ENCODE results near the gene KRT82.

Gene KRT82

DNA sequence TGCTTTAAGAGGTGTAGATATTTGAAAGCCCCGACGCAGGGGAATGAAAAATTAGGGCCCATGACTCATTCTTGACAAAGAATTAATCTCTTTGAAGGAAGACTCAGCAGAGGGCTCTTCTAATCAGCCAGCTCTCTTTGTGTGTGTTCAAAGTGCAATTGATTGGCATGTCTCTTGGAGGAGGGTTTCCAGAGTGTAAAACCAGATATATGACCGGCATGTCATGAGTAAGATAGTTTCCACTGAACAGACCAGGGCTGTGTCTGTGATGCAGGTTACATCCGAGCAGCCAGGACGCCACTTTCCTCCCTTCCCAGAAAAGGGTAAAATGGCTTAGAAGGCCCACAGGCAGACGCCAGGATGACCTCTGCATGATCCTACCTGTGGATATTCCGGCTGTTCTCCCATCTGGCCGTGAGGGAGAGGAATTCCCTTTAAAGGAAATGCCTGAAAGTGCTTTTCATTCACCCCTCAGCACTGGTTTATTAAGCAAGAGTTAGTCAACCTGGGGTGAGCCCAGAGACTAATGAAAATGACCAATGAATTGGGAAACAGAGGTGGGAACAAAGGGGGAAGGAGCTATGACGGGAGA, 35.3 kb upstream of the KRT82 start:
- peaks cover 5% of the 10 kb centered on the region for H3K27me3 ChIP-seq (replicated peaks; ENCODE audit: control insufficient read depth, insufficient read depth, low read length)
- H3K4me3 ChIP-seq (replicated peaks; ENCODE audit: low read depth, low read length): no peak overlapping the region
- TF ChIP-seq, protein P1, sequence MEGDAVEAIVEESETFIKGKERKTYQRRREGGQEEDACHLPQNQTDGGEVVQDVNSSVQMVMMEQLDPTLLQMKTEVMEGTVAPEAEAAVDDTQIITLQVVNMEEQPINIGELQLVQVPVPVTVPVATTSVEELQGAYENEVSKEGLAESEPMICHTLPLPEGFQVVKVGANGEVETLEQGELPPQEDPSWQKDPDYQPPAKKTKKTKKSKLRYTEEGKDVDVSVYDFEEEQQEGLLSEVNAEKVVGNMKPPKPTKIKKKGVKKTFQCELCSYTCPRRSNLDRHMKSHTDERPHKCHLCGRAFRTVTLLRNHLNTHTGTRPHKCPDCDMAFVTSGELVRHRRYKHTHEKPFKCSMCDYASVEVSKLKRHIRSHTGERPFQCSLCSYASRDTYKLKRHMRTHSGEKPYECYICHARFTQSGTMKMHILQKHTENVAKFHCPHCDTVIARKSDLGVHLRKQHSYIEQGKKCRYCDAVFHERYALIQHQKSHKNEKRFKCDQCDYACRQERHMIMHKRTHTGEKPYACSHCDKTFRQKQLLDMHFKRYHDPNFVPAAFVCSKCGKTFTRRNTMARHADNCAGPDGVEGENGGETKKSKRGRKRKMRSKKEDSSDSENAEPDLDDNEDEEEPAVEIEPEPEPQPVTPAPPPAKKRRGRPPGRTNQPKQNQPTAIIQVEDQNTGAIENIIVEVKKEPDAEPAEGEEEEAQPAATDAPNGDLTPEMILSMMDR (IDR thresholded peaks at IDR 0.05; ENCODE audit: insufficient read depth, low read length, poor library complexity, severe bottlenecking): no peak
- DNase-seq (ENCODE audit: extremely low read depth, insufficient read length): no peak
- H3K36me3 ChIP-seq (ENCODE audit: control insufficient read depth, insufficient read depth, low read length): no peaks in the 10 kb centered on the region

DNA sequence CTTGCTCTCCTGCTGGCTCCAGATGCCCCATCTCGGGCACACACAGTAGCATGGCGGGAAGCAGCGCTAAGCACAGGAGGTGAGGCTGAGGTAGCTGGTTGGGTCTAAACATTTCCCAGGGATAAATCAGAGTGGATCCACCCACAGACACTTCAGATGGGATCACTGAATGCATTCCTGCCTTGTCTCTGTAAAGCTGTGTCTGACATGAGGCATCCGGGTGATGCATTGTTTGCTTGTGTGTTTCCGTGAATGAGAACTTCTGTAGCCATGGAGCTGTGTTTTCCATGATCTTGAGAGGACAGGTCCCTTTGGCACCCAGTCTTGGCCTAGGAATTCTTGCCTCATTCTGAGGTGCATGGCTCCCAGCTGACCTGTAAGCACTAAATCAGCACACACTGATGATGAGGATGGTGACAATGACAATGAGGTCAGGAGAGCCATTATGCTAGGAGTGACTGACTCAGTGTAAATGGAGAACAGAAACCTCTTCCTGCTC, 34.7 kb upstream of the KRT82 start:
- Histone ChIP-seq H3K36me3 (ENCODE audit: control insufficient read depth, insufficient read depth, low read length) (no peaks in the 10 kb centered on the region), H3K27me3 (replicated peaks; ENCODE audit: control insufficient read depth, insufficient read depth, low read length) (peaks cover 5% of the 10 kb centered on the region), H3K4me3 (replicated peaks; ENCODE audit: low read depth, low read length) (no peak overlapping the region)
- no peak for DNase-seq (ENCODE audit: extremely low read depth, insufficient read length)
- TF ChIP-seq, protein P1 (IDR thresholded peaks at IDR 0.05; ENCODE audit: insufficient read depth, low read length, poor library complexity, severe bottlenecking): no peak

DNA sequence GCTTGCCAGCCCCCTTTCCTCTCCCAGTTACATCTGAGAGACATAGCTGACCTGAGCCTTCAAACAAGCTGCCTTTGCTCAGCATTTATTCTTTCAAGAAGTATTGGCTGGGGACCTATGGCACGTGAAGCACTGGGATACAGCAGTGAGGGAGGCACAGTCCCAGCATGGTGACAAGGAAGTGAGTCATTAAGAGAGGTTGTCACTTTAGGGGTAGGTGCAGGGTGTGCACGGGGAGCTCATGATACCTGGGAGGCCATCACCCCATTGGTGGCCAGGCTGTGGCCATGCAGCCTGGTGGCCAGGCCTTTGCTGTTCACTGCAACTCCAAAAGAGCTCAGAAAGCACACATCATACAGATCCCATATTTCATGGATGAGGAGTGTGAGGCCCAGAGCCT, 33.7 kb upstream of the KRT82 start:
- DNase-seq (ENCODE audit: extremely low read depth, insufficient read length): no peak
- H3K4me3 ChIP-seq (replicated peaks; ENCODE audit: low read depth, low read length): no peak overlapping the region
- H3K36me3 ChIP-seq (ENCODE audit: control insufficient read depth, insufficient read depth, low read length): no peaks in the 10 kb centered on the region
- peaks cover 5% of the 10 kb centered on the region for H3K27me3 ChIP-seq (replicated peaks; ENCODE audit: control insufficient read depth, insufficient read depth, low read length)
- TF ChIP-seq, protein P1 (IDR thresholded peaks at IDR 0.05; ENCODE audit: insufficient read depth, low read length, poor library complexity, severe bottlenecking): no peak

DNA sequence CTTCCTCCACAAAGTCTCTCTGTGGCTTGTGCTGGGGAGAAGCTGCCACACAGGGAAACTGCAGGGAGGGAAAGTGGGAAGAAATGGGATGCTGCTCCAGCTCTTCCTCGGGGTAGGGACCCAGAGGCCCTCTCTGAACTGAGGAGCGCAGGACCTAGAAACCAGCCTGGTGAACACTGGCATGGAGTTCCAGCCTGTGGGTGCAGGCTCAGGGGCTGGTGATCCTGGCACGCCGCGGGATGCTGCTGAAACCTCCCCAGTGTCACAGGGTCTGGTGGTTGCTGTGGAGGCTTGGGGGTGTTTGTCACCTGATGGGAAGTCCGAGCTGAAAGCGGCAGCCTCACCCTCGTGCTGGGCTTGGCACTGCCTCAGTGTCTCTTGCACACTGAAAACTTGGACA, 33.3 kb upstream of the KRT82 start:
- H3K4me3 ChIP-seq (replicated peaks; ENCODE audit: low read depth, low read length): no peak overlapping the region
- peaks cover 5% of the 10 kb centered on the region for H3K27me3 ChIP-seq (replicated peaks; ENCODE audit: control insufficient read depth, insufficient read depth, low read length)
- TF ChIP-seq, protein P1 (IDR thresholded peaks at IDR 0.05; ENCODE audit: insufficient read depth, low read length, poor library complexity, severe bottlenecking): no peak
- no peak for DNase-seq (ENCODE audit: extremely low read depth, insufficient read length)
- no peaks in the 10 kb centered on the region for H3K36me3 ChIP-seq (ENCODE audit: control insufficient read depth, insufficient read depth, low read length)

DNA sequence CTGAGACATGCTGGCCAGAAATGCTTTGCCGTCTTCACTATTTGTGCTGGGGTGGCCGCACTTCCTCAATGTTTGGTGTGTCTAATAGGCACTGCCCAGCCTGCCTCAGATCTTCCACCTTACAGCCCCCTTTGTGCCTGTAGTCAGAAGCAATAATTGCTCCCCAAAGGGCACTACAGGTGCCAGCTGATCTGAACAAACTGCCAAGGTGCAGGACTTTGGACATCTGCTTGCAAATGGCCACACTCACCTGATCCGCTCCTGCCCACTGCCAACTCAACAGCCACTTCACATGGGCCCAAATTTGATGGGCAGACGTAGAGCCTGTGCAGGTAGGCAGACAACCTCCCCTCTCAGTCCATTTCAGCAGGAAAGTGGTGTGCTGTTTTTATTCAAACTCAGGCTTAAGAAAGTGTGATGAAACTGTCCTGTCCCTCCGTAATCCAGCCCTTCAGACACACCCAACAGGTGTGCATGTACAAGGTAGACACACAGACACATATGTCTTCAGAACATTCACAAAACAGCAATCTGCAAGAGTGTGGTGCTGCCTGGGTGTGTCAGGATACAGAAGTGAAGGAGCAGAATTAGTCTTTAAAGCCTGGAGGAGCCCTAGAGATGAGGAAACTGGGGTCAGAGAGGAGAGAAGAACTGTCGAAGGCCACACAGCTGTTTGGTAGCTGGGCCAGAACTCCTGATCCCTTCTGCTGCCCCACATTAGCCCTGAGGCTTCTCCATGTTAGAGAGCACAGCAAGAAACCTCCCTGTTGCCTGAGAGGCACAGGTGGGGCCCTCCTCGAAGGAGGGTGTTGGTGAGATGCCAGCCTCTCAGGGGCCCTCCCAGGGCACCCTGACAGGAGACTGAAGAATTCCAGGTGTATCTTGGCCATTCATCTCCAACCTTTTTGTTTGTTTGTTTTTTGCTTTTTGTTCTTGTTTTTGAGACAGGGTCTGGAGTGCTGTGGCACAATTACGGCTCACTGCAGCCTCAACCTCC, 32.5 kb upstream of the KRT82 start:
- TF ChIP-seq, protein P1 (IDR thresholded peaks at IDR 0.05; ENCODE audit: insufficient read depth, low read length, poor library complexity, severe bottlenecking): no peak
- Histone ChIP-seq H3K27me3 (replicated peaks; ENCODE audit: control insufficient read depth, insufficient read depth, low read length) (peaks cover 5% of the 10 kb centered on the region), H3K36me3 (ENCODE audit: control insufficient read depth, insufficient read depth, low read length) (no peaks in the 10 kb centered on the region), H3K4me3 (replicated peaks; ENCODE audit: low read depth, low read length) (no peak overlapping the region)
- DNase-seq (ENCODE audit: extremely low read depth, insufficient read length): no peak
